NCI-H1092 treated with DMSO at 0.1 percent for 48 hours (cell line): ENCODE data around the gene FMN1.

Experiments used
- DNase-seq: peaks from one replicate; lab custom pipeline; 2025; lab: John Stamatoyannopoulos, UW

The FMN1 gene

GRCh38 chr15:32919749-32920414 is 274.6 kb downstream of the FMN1 start:
- DNase-seq, result no peak

GRCh38 chr15:32918547-32918946 is 276.0 kb downstream of the FMN1 start:
- no peak for DNase-seq

GRCh38 chr15:32910839-32911238 is 283.7 kb downstream of the FMN1 start:
- no peak for DNase-seq

GRCh38 chr15:32909431-32909830 is 285.1 kb downstream of the FMN1 start:
- DNase-seq, result no peak

- no peak for DNase-seq
Measured at GRCh38 chr15:32908872-32909271, 285.6 kb downstream of the FMN1 start.

- DNase-seq, result no peak
Measured at GRCh38 chr15:32908135-32908801, 286.2 kb downstream of the FMN1 start.

GRCh38 chr15:32905481-32905880 is 289.0 kb downstream of the FMN1 start:
- DNase-seq, result no peak

GRCh38 chr15:32904448-32904847 is 290.1 kb downstream of the FMN1 start:
- no peak for DNase-seq

- no peak for DNase-seq
Measured at GRCh38 chr15:32903591-32904290, 290.8 kb downstream of the FMN1 start.

GRCh38 chr15:32901995-32902394 is 292.5 kb downstream of the FMN1 start:
- DNase-seq, result no peak

GRCh38 chr15:32901192-32901591 is 293.3 kb downstream of the FMN1 start:
- no peak for DNase-seq

GRCh38 chr15:32899126-32899596 is 295.4 kb downstream of the FMN1 start:
- peak; percentile 93 for DNase-seq

GRCh38 chr15:32898414-32898813 is 296.1 kb downstream of the FMN1 start:
- peak; percentile 31 for DNase-seq

- DNase-seq, result no peak
Measured at GRCh38 chr15:32893421-32893820, 301.1 kb downstream of the FMN1 start.

- no peak for DNase-seq
Measured at GRCh38 chr15:32889214-32889613, 305.3 kb downstream of the FMN1 start.

GRCh38 chr15:32888221-32888761 is 306.2 kb downstream of the FMN1 start:
- no peak for DNase-seq

GRCh38 chr15:32887090-32887489 is 307.4 kb downstream of the FMN1 start:
- DNase-seq, result no peak

GRCh38 chr15:32886459-32886858 is 308.1 kb downstream of the FMN1 start:
- no peak for DNase-seq

- no peak for DNase-seq
Measured at GRCh38 chr15:32885713-32886112, 308.8 kb downstream of the FMN1 start.

- DNase-seq, result no peak
Measured at GRCh38 chr15:32884146-32884545, 310.4 kb downstream of the FMN1 start.

GRCh38 chr15:32882955-32883354 is 311.6 kb downstream of the FMN1 start:
- no peak for DNase-seq

- no peak for DNase-seq
Measured at GRCh38 chr15:32881528-32881927, 313.0 kb downstream of the FMN1 start.

- no peak for DNase-seq
Measured at GRCh38 chr15:32880642-32881041, 313.9 kb downstream of the FMN1 start.
